Gastrocnemius medialis (tissue), 4 donors: ENCODE data around the gene APOL6.
"Not testable (repeated sequence)": the region's sequence is repeated elsewhere in the genome, so short reads cannot be mapped to it uniquely, and the experiment has no call there.

Experiments used
- CTCF ChIP-seq, 5 experiments: fragments of 450-650 bp in 3 of 5; fragments of 200-600 bp in 2 of 5; sonication (generic) in 2 of 5; IDR thresholded peaks in 4 of 5; conservative IDR thresholded peaks in 1 of 5; 1 replicate in 4 of 5; 2 replicates in 1 of 5; pipeline ENCODE4 v1.5.1; 2016 to 2019; ENCODE audit warnings: antibody characterized with exemption in 5 of 5, mild to moderate bottlenecking in 3 of 5, moderate library complexity in 3 of 5
- POLR2A ChIP-seq, 2 donors: fragments of 450-650 bp; IDR thresholded peaks; one replicate each; pipeline ENCODE4 v1.6.1; 2017; ENCODE audit warnings: antibody characterized with exemption in 2 of 2, mild to moderate bottlenecking in 2 of 2, moderate library complexity in 2 of 2

DNA sequence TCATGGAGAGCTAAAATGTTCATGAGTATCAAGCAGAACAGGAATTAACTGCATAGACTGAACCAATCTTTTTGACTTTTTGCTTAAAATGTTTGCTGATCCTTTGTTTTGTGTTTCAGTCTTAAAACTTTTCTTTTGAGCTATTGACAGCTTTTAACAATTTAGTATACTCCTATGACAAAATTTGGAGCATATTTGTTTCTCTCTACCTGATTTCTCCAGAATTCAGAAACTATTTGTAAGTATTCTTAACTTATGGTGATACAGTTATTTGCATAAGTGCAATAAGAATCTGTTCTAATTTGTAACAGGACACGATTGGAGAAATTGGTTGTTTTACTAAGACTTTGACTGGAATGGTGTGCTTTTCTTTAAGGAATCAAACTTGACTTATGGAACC, 18.5 kb downstream of the APOL6 start:
- TF ChIP-seq CTCF (IDR thresholded peaks at IDR 0.05 in 4 of 5, conservative IDR thresholded peaks at IDR 0.05 in 1 of 5); POLR2A (IDR thresholded peaks at IDR 0.05): not testable (repeated sequence)
